ENCODE results near the gene MRGPRG.

The MRGPRG gene

DNA sequence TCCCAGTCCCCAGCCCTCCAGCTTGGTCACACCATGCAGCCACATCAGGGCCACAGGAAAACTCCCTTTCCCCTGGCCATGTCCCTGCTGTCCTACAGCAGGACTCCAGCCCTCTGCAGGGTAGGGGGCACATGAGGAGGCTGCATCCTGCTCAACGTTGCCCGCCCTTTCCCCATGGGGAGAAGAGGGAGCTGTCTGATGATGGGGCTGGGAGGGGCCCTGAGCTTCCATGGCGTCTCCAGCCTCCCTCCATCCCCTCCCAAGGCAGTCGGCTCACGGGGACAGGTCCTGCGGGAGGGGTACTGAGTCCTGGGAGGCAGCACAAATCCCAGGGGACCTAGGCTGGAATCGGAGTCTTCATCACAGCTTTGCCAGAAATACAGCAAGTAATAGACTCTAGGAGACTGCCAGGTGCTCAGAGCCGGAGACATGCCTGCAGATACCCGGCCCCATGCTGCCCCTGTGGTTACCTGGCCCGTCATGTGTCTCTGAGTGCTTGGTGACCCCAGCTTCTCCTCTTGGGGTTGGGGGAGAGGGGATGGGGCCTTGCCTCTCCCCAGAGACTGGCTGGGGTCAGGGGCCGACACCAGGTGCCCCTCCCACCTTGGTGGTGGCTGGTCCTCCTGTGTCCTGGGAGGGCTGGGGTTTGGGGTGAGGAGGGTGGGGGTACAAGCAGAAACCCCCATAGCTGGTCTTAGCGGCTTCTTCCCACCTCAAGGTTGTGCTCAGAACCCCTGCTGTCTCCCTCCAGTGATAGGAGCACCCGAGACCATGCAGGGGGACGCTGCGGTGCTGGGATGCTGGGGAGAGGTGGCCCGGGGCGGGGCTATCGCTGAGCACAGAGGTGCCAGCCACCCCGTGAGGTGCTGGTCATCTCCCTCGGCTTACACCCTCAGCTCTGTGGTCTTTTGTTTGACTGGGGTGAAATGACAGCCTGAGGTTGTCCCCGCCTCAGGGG lies 11.3 kb upstream of the MRGPRG start:
- Mint-ChIP-seq H3K27me3 (peaks cover 2% of the 10 kb centered on the region), H3K4me1 (no peaks in the 10 kb centered on the region), H3K4me3 (no peak overlapping the region), H3K27ac (no peak overlapping the region), H3K9me3 (no peaks in the 10 kb centered on the region), H3K36me3 (ENCODE audit: low read depth) (no peaks in the 10 kb centered on the region)
- DNase-seq (no peak), ATAC-seq (no peak)

DNA sequence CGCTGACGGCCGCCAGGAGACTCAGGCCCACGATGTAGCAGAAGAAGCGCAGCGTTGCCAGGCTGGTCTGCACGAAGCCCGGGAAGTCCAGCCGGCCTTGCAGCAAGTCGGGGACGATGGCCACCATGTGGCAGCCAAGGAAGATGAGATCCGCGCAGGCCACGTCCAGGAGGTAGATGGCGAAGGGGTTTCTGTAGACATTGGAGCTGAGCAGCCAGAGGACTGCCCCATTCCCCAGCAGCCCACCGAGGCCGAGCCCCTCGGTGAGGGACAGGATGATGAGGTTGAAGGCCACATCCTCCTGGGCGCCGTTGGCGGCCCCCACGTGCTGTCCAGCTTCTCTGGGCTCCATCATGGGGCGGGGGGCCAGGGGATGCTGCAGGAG lies 9.8 kb upstream of the MRGPRG start:
- no peak for ATAC-seq
- Mint-ChIP-seq H3K27ac (no peak overlapping the region), H3K4me1 (no peaks in the 10 kb centered on the region), H3K4me3 (no peak overlapping the region), H3K36me3 (ENCODE audit: low read depth) (no peaks in the 10 kb centered on the region), H3K27me3 (peaks cover 5% of the 10 kb centered on the region), H3K9me3 (no peaks in the 10 kb centered on the region)
- no peak for DNase-seq

DNA sequence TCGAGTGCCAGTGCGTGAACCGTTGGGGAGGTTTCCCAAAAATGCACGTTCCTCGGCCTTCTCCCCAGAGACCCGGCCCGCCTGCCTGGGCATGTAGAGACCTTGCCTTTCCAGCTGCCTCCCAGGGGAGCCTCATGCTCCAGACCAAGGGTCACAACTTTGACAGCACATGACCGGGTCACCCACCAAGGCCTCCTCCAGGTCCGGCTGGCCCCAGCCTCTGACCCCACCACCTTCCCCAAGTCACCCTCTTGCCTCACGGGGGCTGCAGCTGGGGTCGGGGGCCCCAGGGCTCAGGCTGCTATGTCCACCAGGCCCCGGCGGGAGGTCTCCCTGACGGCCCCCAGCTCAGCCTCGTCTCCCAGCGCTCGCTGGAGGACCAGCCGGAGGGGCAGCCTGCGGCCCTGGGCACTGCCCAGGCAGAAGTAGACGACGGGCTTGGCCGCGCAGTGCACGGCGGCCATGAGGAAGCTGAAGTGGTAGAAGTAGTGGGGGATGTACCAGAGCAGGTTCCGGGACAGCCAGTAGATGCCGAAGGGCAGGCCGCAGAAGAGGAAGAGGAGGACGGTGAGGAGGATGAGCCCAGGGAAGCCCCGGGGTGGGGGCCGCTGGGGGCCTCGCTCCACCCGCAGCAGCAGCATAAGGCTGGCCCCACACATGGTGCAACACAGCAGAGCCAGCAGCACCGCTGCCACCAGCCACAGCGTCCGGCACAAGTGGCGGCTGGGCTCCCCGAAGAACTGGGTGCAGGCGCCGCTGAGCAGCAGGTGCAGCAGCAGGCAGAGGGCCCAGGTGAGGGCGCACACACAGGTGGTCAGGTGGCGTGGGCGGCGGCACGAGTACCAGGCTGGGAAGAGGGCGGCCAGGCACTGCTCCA lies 9.2 kb upstream of the MRGPRG start:
- no peak for DNase-seq

DNA sequence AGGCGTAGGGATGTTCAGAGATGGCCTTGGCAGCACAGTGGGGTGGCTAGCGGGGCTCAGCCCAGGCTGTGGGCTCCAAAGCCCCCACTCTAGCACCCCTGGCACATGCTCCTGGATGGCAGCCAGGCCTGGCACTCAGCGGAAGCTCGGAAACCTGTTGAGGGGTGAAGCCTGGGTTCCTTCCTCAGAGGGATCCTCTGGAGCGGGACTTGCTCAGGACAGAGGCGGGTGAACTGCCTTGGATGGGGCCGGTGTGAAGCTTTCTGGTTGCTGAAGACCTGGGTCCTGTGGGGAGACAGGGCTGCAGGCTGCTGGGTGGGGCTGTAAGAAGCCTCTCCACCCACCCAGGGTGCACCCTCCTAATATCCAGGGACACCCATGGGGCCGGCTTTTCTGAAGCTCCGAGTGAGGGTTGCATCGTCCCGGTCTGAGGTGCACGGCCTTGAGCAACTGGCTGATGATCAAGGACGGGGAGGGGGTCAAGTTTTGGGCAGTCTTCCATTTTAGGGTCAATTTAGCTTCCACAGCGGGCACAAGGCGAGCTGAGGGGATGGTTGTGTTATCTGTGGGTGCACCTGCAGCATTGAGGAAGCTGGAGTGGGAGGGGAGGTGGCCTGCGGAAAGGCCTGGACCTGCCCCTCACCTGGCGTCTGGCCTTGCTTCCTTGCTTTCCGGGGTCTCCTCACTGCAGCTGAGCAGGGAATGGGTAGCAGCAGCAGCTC lies 8.4 kb upstream of the MRGPRG start:
- no peak overlapping the region for H3K27ac Mint-ChIP-seq
- H3K36me3 Mint-ChIP-seq (ENCODE audit: low read depth) = no peaks in the 10 kb centered on the region
- H3K4me1 Mint-ChIP-seq = no peaks in the 10 kb centered on the region
- H3K4me3 Mint-ChIP-seq = no peak overlapping the region
- ATAC-seq (no peak), DNase-seq (no peak)
- H3K27me3 Mint-ChIP-seq = peaks cover 8% of the 10 kb centered on the region
- H3K9me3 Mint-ChIP-seq = no peaks in the 10 kb centered on the region

More for the DNA sequence above, 9.2 kb upstream of the MRGPRG start:
- no peak overlapping the region for H3K4me3 Mint-ChIP-seq
- no peak overlapping the region for H3K27ac Mint-ChIP-seq
- ATAC-seq = no peak
- H3K4me1 Mint-ChIP-seq = no peaks in the 10 kb centered on the region
- no peaks in the 10 kb centered on the region for H3K36me3 Mint-ChIP-seq (ENCODE audit: low read depth)
- H3K27me3 Mint-ChIP-seq = peaks cover 8% of the 10 kb centered on the region
- no peaks in the 10 kb centered on the region for H3K9me3 Mint-ChIP-seq

GRCh38 chr11:3225826-3226750 lies 7.5 kb upstream of the MRGPRG start:
- H3K4me3 Mint-ChIP-seq = no peak overlapping the region
- DNase-seq (no peak), ATAC-seq (no peak)
- peaks cover 8% of the 10 kb centered on the region for H3K27me3 Mint-ChIP-seq
- no peaks in the 10 kb centered on the region for H3K36me3 Mint-ChIP-seq (ENCODE audit: low read depth)
- no peaks in the 10 kb centered on the region for H3K9me3 Mint-ChIP-seq
- H3K4me1 Mint-ChIP-seq = no peaks in the 10 kb centered on the region
- H3K27ac Mint-ChIP-seq = no peak overlapping the region

DNA sequence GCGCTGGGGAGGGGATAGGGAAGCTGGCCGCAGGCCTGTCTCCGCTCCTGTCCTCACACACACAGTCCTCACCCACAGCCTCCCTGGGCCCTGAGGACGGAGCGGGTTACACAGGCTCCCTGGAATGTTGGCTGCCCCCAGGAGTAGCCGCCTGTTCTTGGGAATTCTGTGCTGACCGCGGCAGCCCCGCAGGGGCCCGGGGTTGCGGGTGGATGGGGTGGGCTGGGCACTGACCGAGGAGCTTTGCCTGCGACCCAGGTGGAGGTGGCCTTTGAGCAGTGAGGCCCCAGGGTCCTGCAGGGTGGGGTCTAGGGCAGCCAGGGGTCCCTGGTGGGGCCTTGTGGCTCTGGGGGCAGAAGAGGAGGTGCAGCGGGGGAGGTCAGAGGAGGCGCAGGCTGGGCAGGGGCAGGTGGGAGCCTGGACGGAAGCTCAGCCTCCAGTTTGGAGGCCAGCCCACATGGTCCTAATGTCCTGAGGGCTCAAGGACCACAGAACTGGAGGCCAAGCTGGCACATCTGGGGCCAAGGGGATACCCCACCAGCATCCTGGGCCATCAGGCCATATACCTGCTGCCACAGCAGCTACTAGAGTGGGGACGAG lies 6.6 kb upstream of the MRGPRG start:
- Mint-ChIP-seq H3K4me3 (no peak overlapping the region), H3K4me1 (no peaks in the 10 kb centered on the region), H3K27ac (no peak overlapping the region), H3K27me3 (peaks cover 8% of the 10 kb centered on the region), H3K36me3 (ENCODE audit: low read depth) (no peaks in the 10 kb centered on the region), H3K9me3 (no peaks in the 10 kb centered on the region)
- DNase-seq = no peak
- ATAC-seq = no peak

GRCh38 chr11:3224401-3225057 lies 5.9 kb upstream of the MRGPRG start:
- H3K4me1 Mint-ChIP-seq = no peaks in the 10 kb centered on the region
- H3K4me3 Mint-ChIP-seq = no peak overlapping the region
- H3K27me3 Mint-ChIP-seq = peaks cover 8% of the 10 kb centered on the region
- H3K9me3 Mint-ChIP-seq = no peaks in the 10 kb centered on the region
- no peaks in the 10 kb centered on the region for H3K36me3 Mint-ChIP-seq (ENCODE audit: low read depth)
- no peak for DNase-seq
- ATAC-seq = no peak
- H3K27ac Mint-ChIP-seq = no peak overlapping the region

- no peak for DNase-seq
- peaks cover 8% of the 10 kb centered on the region for H3K27me3 Mint-ChIP-seq
- ATAC-seq = no peak
- H3K9me3 Mint-ChIP-seq = no peaks in the 10 kb centered on the region
- no peaks in the 10 kb centered on the region for H3K4me1 Mint-ChIP-seq
- H3K36me3 Mint-ChIP-seq (ENCODE audit: low read depth) = no peaks in the 10 kb centered on the region
- no peak overlapping the region for H3K4me3 Mint-ChIP-seq
- H3K27ac Mint-ChIP-seq = no peak overlapping the region
These were observed 5.3 kb upstream of the MRGPRG start for GRCh38 chr11:3223932-3224381.

DNA sequence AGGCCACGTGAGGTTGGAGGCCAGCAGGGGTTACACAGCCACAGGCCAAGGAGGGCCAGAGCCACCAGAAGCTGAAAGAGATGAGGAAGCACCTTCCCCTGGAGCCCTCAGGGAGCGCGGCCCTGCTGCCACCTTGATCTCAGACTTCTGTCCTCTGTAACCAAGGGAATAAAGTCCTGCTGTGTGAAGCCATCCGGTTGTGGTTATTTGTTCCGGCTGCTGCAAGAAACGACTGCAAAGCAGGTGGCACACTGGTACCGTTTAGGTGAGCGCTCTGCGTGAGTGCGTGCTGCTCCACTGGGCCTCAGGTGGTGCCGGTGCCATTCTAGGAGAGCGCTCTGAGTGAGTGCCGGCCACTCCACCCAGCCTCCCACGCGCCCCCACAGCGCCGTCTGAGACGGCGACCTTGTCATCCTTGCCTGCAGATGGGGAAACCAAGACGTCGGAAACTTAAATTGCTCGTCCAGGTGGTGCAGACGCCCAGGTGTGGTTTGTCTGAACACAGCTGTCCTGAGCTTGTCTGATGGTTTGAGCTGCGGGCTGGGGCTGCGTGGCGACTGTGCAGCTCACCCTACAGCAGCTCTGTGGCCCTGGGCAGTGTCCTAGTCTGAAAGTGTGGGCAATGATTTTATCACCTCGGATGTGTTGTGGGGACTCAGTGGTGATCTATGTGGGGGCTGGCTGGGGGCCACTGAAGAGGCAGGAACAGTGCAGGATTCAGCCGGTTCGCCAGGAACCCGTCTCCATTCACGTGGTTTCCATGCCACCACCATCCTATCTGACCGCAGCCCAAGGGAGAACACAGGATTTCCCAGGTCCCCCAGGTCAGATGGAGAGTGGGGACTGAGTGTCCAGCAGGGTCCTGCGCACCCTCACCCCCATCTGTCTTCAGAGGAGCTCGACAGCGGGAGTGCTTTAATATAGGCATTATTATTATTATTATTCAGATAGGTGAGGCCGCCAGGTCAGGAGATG lies 4.6 kb upstream of the MRGPRG start:
- H3K36me3 Mint-ChIP-seq (ENCODE audit: low read depth) = no peaks in the 10 kb centered on the region
- DNase-seq (no peak), ATAC-seq (no peak)
- H3K4me1 Mint-ChIP-seq = no peaks in the 10 kb centered on the region
- H3K27me3 Mint-ChIP-seq = peaks cover 8% of the 10 kb centered on the region
- H3K4me3 Mint-ChIP-seq = no peak overlapping the region
- H3K27ac Mint-ChIP-seq = no peak overlapping the region
- no peaks in the 10 kb centered on the region for H3K9me3 Mint-ChIP-seq

DNA sequence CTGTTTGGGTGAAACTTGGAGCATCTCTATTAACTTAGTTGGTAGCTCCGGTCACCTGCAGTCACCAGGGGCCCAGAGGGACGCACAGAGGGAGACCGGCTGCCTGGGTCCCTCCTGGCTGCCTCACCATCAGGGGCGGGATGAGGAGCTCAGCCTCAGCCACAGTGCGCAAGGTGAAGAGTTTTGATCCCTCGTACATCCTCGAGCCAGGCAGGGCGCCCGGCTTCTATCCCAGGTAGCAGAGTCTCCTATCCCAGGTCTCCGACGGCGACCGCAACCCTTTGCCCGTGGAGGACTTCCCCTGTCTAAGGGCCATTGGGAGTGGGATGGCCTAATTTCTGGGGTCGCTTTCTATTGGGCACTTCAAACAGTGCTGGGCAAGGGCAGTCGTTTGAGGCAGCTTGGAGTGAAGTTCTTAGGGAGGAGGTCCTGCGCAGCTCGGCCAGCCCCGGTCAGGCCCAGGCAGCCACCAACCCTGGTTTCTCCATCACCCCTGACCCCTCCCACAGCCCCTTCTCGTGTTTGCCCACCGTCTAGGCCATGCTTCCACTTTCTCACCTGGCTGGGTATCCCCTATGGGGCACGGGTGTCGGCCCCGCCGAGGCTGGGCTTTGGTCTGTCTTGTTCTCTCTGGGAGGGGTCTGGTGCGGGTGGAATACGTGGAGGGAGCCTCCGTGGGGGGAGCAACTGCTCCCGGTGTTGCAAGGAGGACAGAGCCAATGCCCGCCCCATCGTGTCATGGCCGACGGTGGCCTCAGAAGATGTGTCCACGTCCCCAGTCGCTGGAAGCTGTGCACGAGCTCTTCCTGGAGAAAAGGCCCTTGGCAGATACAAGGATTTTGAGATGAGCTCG lies 3.6 kb upstream of the MRGPRG start:
- peaks cover 8% of the 10 kb centered on the region for H3K27me3 Mint-ChIP-seq
- H3K27ac Mint-ChIP-seq = no peak overlapping the region
- H3K9me3 Mint-ChIP-seq = no peaks in the 10 kb centered on the region
- no peak overlapping the region for H3K4me3 Mint-ChIP-seq
- ATAC-seq (no peak), DNase-seq (no peak)
- no peaks in the 10 kb centered on the region for H3K36me3 Mint-ChIP-seq (ENCODE audit: low read depth)
- H3K4me1 Mint-ChIP-seq = no peaks in the 10 kb centered on the region

DNA sequence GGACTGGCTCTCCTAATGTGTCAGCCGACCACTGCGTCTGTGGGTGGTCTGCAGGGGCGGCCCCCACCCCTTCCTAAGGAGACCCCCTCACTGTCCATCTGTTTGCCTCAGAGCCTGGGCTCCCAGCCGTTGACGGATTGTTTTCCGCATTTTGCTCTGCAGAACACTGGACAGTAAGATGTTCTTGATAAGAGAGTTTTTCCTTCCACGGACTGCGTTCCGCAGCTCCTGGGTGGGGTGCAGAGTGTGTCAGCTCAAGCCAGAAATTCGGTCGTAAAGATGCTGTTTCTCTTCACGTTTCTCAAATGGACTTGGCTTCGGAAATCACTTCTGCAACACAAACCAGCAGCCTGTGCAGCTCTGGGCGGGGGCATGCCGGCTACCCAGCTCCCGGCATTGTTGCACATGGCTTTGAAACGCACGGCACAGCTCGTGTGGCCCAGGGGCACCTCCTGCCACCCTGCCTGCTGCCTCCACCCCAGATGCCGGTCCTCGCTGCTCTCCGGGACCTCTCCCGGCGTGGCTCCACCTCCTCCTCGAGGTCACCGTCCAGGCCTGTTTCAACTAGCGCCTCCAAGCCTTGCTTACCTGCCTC lies 2.9 kb upstream of the MRGPRG start:
- no peak overlapping the region for H3K27ac Mint-ChIP-seq
- ATAC-seq = no peak
- no peak for DNase-seq
- H3K4me1 Mint-ChIP-seq = peaks cover 2% of the 10 kb centered on the region
- no peak overlapping the region for H3K4me3 Mint-ChIP-seq
- H3K36me3 Mint-ChIP-seq (ENCODE audit: low read depth) = no peaks in the 10 kb centered on the region
- peaks cover 10% of the 10 kb centered on the region for H3K27me3 Mint-ChIP-seq
- H3K9me3 Mint-ChIP-seq = no peaks in the 10 kb centered on the region
